Limb (tissue), 2 donors: ENCODE data around the gene SYT5.

ENCODE experiments used
- DNase-seq, 2 donors: peaks; one replicate each; pipeline ENCODE4 v3.0.0-alpha.2; 2016; ENCODE audit errors: extremely low spot score in 2 of 2

SYT5 gene

GRCh38 chr19:55147545-55148251 lies 32.4 kb downstream of the SYT5 start:
- peak in 1 of 2 donors; percentile 50 for DNase-seq

GRCh38 chr19:55146705-55147273 lies 33.3 kb downstream of the SYT5 start:
- DNase-seq = no peak

- no peak for DNase-seq
These were observed 33.9 kb downstream of the SYT5 start for GRCh38 chr19:55146078-55146704.

GRCh38 chr19:55145232-55145631 lies 34.9 kb downstream of the SYT5 start:
- no peak for DNase-seq

GRCh38 chr19:55141696-55142095 lies 38.4 kb downstream of the SYT5 start:
- no peak for DNase-seq

GRCh38 chr19:55137915-55138314 lies 42.2 kb downstream of the SYT5 start:
- no peak for DNase-seq

- no peak for DNase-seq
These were observed 43.5 kb downstream of the SYT5 start for GRCh38 chr19:55136399-55137102.

- no peak for DNase-seq
These were observed 45.4 kb downstream of the SYT5 start for GRCh38 chr19:55134736-55135135.

- no peak for DNase-seq
These were observed 46.2 kb downstream of the SYT5 start for GRCh38 chr19:55133639-55134444.

- DNase-seq = no peak
These were observed 47.5 kb downstream of the SYT5 start for GRCh38 chr19:55132453-55133129.

GRCh38 chr19:55131421-55131820 lies 48.7 kb downstream of the SYT5 start:
- DNase-seq = no peak
